Measurements from ENCODE around the gene KNSTRN. TPM values are rescaled to one million over a fixed set of nuclear protein-coding genes. Genes with fewer than 3 reads are reported as not detected.

KNSTRN gene
- total RNA-seq, 1 donor from 2014 or later, result 31.1 TPM

DNA sequence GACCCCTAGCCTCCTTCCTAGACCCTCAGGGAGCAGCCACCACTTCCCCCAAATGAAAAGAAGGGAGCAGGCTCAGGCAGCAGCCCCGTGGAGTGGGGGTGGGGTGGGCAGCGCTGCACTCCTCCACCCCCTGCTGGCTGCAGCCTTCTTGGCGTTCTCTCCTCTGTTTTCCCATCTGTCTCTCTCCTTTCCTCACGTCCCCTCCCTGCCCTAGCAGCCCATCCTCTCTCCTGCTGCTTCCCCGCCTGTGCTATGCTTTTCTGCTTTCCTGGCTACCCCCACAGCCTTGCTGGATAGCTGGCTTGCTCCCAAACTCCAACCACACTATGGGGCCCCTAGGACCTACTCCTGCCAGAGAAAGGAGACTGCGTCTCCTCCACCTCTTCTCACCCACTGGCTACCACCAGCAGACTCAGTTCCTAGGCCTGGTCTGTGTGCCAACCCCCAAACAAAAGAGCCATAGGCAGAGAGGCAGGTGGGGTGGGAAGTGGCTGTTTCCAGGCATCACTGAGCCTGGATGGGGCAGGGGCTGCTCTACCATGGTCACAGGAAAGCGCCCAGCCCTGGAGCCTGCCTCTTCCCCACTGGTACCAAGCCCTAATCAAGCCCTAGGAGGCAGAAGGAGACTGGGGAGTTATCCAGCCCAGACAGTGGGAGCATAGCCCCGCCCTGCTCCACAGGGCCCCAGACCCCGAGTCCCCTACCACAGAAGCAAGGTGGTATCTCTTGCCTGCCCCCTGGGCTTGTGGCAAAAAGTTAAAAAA, 27.9 kb upstream of the KNSTRN start:
- H3K4me1 Mint-ChIP-seq, result peaks cover 12% of the 10 kb centered on the region
- peak in 1 of 2 experiments; percentile 68 for DNase-seq (ENCODE audit: low spot score in 2 of 2, unreplicated experiment in 2 of 2)
- H3K36me3 Mint-ChIP-seq, result no peaks in the 10 kb centered on the region
- H3K9me3 Mint-ChIP-seq, result no peaks in the 10 kb centered on the region
- no peak overlapping the region for H3K4me3 Mint-ChIP-seq
- H3K27me3 Mint-ChIP-seq (ENCODE audit: low read depth), result peaks cover 33% of the 10 kb centered on the region
- TF ChIP-seq, protein P1, sequence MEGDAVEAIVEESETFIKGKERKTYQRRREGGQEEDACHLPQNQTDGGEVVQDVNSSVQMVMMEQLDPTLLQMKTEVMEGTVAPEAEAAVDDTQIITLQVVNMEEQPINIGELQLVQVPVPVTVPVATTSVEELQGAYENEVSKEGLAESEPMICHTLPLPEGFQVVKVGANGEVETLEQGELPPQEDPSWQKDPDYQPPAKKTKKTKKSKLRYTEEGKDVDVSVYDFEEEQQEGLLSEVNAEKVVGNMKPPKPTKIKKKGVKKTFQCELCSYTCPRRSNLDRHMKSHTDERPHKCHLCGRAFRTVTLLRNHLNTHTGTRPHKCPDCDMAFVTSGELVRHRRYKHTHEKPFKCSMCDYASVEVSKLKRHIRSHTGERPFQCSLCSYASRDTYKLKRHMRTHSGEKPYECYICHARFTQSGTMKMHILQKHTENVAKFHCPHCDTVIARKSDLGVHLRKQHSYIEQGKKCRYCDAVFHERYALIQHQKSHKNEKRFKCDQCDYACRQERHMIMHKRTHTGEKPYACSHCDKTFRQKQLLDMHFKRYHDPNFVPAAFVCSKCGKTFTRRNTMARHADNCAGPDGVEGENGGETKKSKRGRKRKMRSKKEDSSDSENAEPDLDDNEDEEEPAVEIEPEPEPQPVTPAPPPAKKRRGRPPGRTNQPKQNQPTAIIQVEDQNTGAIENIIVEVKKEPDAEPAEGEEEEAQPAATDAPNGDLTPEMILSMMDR (IDR thresholded peaks at IDR 0.05; ENCODE audit: unreplicated experiment), result no peak
- H3K27ac Mint-ChIP-seq, result no peak overlapping the region

DNA sequence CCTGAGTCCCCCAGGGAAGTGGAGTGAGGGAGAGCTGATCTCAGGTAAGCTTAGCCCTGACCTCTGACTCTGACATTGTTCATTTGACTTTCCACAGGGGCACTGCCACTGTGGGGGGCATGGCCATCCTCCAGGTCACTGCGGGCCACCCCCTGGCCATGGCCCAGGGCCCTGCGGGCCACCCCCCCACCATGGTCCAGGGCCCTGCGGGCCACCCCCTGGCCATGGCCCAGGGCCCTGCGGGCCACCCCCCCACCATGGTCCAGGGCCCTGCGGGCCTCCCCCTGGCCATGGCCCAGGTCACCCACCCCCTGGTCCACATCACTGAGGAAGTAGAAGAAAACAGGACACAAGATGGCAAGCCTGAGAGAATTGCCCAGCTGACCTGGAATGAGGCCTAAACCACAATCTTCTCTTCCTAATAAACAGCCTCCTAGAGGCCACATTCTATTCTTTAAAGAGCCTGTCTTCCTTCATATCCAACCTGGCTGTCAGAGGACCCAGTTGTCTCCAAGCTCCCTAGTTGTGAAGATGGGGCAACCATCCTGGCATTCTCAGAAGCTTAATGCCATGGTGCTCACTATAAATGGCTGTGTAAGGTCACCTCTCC, 26.4 kb upstream of the KNSTRN start:
- no peaks in the 10 kb centered on the region for H3K36me3 Mint-ChIP-seq
- no peak overlapping the region for H3K4me3 Mint-ChIP-seq
- TF ChIP-seq, protein P1 (IDR thresholded peaks at IDR 0.05; ENCODE audit: unreplicated experiment), result no peak
- no peak overlapping the region for H3K27ac Mint-ChIP-seq
- no peaks in the 10 kb centered on the region for H3K9me3 Mint-ChIP-seq
- H3K27me3 Mint-ChIP-seq (ENCODE audit: low read depth), result peaks cover 47% of the 10 kb centered on the region
- H3K4me1 Mint-ChIP-seq, result peaks cover 12% of the 10 kb centered on the region
- no peak for DNase-seq (ENCODE audit: low spot score in 2 of 2, unreplicated experiment in 2 of 2)

DNA sequence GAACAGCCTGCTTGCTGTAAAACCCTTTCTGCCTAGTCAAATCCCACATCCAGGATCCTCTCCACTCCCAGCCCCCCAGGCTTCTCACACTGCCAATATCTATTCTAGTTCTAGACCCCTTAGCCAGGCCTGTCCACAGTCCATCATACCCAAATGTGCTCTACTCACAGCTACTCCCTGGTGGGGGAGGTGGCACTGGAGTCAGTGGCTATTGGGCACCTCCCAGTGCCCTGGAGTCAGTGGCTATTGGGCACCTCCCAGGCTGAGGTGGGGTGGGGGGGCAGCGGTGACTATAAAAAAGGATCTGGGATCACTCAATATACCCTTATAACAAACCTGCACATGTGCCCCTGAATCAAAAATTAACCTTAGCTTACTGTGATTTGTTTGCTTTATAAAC, 25.3 kb upstream of the KNSTRN start:
- H3K36me3 Mint-ChIP-seq, result no peaks in the 10 kb centered on the region
- TF ChIP-seq, protein P1 (IDR thresholded peaks at IDR 0.05; ENCODE audit: unreplicated experiment), result no peak
- H3K4me3 Mint-ChIP-seq, result peak overlapping the region; percentile 69
- peaks cover 58% of the 10 kb centered on the region for H3K27me3 Mint-ChIP-seq (ENCODE audit: low read depth)
- no peak overlapping the region for H3K27ac Mint-ChIP-seq
- peaks cover 12% of the 10 kb centered on the region for H3K4me1 Mint-ChIP-seq
- H3K9me3 Mint-ChIP-seq, result no peaks in the 10 kb centered on the region
- DNase-seq (ENCODE audit: low spot score in 2 of 2, unreplicated experiment in 2 of 2), result no peak

DNA sequence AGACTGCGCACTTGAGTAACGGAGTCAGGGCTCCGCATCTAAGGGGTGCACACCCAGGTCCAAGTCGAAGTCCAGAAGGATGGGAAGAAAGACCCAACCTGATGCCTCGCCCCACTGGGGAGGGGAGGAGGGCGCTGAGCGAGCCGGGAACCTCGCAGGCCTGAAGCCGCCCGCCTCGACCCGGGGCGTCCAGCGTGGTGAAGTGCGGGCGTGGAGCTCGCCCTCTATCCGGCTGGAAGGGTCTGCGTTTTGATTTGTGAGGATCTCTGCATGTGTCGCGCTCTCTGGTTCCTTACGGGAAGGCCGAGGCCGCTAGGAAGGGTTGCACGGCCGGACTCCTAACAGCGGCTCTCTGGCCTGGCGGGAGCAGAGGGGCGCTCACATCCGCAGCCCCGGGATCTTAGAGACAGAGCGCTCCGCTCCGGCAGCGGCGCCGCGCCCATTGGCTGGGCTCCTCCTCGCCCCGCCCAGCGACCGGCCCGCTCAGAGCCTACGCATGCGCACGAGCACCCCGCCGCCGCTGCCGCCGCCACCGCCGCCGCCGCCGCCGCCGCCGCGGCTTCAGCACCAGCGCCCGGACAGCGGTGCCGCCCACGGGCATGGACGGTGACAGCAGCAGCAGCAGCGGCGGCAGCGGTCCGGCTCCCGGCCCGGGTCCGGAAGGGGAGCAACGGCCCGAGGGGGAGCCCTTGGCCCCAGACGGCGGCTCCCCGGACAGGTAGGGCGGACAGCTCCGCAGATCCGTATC, 24.6 kb upstream of the KNSTRN start, which contains the start of gene DISP2:
Gene DISP2 (plus strand): TSS at position 497 of the 748 bp plus-strand sequence. CDS start 103 bp downstream, at position 600.
- Mint-ChIP-seq H3K36me3 (no peaks in the 10 kb centered on the region), H3K4me3 (peak within 1 kb of the TSS; percentile 69), H3K4me1 (peaks cover 12% of the 10 kb centered on the region), H3K9me3 (no peaks in the 10 kb centered on the region), H3K27me3 (ENCODE audit: low read depth) (peaks cover 60% of the 10 kb centered on the region), H3K27ac (no peak within 1 kb of the TSS)
- peak; percentile 92 to 96 for DNase-seq (ENCODE audit: low spot score in 2 of 2, unreplicated experiment in 2 of 2)
- TF ChIP-seq, protein P1 (IDR thresholded peaks at IDR 0.05; ENCODE audit: unreplicated experiment), result no peak

DNA sequence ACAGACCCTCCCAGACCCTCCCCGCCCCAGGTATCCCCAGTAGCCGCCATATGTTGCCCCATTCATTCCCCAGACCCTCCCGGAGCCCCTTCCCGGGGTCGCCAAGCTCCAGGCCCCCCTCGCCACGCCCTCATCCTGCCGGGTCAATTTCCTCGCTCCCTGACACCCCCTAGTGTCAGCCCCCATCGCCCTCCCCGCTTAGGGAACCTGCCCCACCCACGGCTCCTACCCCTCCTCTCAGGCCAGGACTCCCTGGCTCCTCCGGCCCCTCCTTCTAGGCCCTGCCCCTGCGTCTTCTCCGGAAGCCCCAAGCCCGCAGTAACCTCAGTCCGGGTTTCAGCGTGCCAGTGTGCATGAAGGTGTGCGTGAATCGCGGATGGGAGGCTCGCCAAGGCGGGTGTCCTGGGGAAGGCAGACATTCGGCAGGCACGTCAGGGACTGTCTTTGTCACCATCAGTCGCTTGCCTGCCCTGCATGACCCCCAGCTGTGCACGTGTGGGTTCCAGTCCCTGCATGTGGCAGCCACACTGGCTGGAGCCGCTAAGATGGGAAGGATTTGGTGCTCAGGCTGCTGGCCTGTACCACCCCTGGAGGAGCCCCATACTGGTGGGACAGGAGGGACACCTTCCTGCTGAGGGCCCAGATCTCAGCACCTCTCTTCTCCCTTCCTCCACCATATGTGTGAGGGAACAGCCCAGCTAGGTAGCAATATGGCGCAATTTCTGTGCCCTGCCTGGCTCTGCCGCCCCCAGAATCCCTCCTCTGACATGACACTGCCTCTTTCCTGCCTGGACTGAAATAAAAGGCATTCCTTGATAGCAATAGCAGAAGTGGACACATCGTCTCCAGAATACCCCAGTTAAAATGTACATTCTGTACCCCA, 23.8 kb upstream of the KNSTRN start:
- DNase-seq (ENCODE audit: low spot score in 2 of 2, unreplicated experiment in 2 of 2), result no peak
- H3K27me3 Mint-ChIP-seq (ENCODE audit: low read depth), result peaks cover 64% of the 10 kb centered on the region
- no peaks in the 10 kb centered on the region for H3K9me3 Mint-ChIP-seq
- H3K27ac Mint-ChIP-seq, result no peak overlapping the region
- TF ChIP-seq, protein P1 (IDR thresholded peaks at IDR 0.05; ENCODE audit: unreplicated experiment), result no peak
- peaks cover 12% of the 10 kb centered on the region for H3K4me1 Mint-ChIP-seq
- H3K4me3 Mint-ChIP-seq, result peak overlapping the region; percentile 66
- H3K36me3 Mint-ChIP-seq, result no peaks in the 10 kb centered on the region
